NCI-H2107 treated with DMSO at 0.1 percent for 48 hours (cell line): ENCODE results near the gene UBASH3B.
"Not testable (repeated sequence)": the region's sequence is repeated elsewhere in the genome, so short reads cannot be mapped to it uniquely, and the experiment has no call there.

ENCODE experiments used
- DNase-seq: peaks from one replicate; lab custom pipeline; 2025; ENCODE audit not compliant: unreplicated experiment; lab: John Stamatoyannopoulos, UW

UBASH3B gene

GRCh38 chr11:122843281-122844141, 188.0 kb downstream of the UBASH3B start:
- peak; percentile 29 for DNase-seq

GRCh38 chr11:122847466-122847865, 191.9 kb downstream of the UBASH3B start:
- no peak for DNase-seq

- DNase-seq = no peak
Measured at GRCh38 chr11:122848186-122848585, 192.7 kb downstream of the UBASH3B start.

- DNase-seq = no peak
Measured at GRCh38 chr11:122850076-122850631, 194.6 kb downstream of the UBASH3B start.

- DNase-seq = peak; percentile 5
Measured at GRCh38 chr11:122851366-122851966, 195.9 kb downstream of the UBASH3B start.

GRCh38 chr11:122852074-122852795, 196.7 kb downstream of the UBASH3B start:
- no peak for DNase-seq

GRCh38 chr11:122852796-122853160, 197.3 kb downstream of the UBASH3B start:
- no peak for DNase-seq

- no peak for DNase-seq
Measured at GRCh38 chr11:122853261-122853660, 197.7 kb downstream of the UBASH3B start.

- DNase-seq = peak; percentile 53
Measured at GRCh38 chr11:122853971-122854446, 198.5 kb downstream of the UBASH3B start.

- no peak for DNase-seq
Measured at GRCh38 chr11:122861631-122862030, 206.1 kb downstream of the UBASH3B start.

- DNase-seq = no peak
Measured at GRCh38 chr11:122862091-122862490, 206.6 kb downstream of the UBASH3B start.

GRCh38 chr11:122863154-122863553, 207.6 kb downstream of the UBASH3B start:
- not testable (repeated sequence) for DNase-seq

GRCh38 chr11:122863704-122864326, 208.3 kb downstream of the UBASH3B start:
- DNase-seq = peak; percentile 9
